ENCODE data around the gene PRKCE.
"Not testable (repeated sequence)": the region's sequence is repeated elsewhere in the genome, so short reads cannot be mapped to it uniquely, and the experiment has no call there.

Gene PRKCE

DNA sequence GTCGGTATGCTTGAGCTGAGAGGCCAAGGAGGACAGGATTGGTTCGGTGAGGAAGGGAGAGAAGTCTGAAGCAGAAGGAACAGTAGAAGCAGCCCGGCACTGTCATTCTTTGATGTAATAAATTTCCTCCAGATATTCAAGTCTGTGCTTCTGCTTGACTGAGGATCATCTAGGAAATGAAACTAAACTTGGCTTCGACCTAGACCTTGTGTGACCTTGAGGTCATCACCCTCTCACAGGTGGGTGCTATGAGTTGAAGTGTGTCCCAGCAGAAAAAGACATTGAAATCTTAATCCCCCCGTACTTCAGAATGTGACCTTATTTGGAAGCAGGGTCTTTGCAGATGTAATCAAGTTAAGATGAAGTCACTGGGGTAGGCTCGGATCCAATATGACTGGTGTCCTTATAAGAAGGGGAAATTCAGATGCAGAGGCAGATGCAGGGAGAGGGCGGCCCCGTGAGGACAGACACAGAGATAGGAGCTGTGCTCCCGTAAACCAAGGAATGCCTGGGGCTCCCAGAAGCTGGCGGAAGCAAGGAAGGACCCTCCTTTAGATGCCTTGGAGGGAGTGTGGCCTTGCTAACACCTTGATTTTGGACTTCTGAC is 49.0 kb downstream of the PRKCE start:
- no peak for DNase-seq

DNA sequence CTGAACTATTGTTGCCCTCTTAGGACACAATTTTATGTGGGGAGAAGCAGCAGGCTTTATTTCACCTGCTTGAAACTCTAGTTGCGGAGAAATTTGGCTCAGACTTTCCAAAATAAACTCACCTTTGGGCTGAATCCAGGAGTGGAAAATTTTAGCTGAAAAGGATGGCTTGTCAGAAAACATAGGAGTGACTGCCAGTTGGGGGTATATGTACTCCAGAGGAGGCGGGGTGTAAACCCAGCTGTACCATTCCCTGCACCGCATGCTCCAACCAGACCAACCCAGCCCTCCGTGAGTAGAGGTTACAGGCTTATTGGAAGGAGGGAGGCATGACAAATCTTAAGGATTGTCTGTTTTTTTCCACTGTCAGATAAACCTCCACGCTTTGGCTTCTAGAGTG is 53.8 kb downstream of the PRKCE start:
- no peak for DNase-seq

DNA sequence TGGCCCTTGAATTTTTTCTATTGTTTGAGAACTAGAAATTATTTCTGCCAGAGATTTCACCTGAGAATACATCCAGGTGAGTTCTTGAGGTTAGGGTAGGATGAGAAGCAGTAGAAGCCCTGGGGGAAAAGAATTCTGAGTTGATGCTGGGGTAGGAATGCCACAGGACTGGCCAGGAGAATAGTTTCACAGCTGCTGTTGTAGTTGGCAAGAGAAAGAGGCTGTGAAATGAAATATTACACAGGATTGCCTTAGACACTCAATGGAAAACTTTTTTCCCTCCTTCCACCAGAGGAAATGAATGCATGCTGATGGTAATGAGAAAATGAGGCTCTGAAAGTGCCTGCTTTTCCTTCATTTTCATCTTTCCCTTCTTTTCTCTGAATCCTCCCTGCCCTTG is 54.6 kb downstream of the PRKCE start:
- DNase-seq = no peak

DNA sequence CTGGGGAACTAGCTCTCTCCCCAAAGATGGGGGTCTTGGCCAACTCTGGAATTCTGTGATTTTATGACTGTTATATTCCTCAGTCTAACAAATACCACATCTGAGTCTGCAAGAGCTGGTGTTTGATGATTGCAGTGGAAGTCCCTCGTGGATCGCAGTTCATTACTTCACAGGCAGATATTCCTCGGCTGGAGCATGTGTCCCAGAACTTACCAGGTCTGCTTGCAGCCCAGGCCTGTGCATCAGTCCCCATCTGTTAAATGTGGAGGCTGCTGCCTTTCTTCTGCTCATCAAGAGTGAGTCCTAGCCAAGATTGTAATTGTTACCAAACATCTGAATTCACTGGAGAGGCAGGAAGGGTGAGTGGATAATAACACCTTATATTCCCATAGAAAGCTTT is 55.5 kb downstream of the PRKCE start:
- no peak for DNase-seq

DNA sequence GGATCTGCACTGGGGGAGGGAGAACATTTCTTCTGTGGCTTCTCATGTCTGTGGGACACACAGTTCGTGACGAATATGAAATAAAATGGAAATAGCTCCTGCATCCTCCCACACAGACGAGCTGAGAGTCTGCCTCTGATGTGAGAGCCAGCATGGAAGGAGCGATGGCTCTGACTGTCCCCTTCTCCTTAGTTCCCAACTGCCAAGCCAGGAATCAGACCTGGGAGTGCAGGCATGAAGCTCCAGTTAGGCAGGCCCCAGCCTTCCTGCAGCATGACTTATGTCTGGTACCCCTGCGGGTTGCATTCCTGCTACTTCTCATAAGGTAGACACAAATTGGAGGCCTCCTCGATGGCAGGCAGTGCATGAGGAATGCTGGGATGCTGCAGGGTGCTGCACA is 56.2 kb downstream of the PRKCE start:
- no peak for DNase-seq

DNA sequence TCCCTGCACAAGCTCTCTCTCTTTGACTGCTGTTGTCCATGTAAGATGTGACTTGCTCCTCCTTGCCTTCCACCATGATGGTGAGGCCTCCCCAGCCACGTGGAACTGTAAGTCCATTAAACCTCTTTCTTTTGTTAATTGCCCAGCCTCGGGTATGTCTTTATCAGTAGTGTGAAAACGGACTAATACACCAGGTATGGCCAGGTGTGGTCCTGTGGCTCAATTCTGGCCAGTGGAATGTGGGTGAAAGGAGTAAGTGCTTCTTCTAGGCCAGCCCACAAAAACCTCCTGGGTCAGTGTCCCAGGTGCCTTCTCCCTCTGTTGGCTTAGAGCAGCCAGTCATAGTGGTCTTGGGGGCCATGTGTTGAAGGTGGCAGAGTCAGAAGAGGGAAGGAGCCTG is 57.0 kb downstream of the PRKCE start:
- DNase-seq = no peak

DNA sequence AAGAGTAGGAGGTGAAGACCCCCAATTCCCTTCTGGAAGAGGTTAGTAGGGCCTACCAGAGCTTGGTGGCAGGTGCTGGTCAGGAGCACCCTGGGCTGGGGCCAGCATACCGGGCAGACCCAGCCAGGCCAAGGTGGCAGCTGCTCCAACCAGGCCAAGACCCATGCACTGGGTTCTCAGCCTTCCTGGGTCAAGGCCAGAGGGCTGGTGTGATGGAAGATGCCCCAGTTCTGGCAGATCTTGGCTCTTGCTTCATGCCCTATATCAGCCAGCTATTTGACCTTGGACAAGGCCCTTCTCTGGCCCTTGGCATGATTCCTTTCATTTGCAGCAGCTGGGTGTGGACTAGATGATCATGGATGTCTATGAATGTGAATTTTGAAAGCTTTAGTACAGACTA is 57.7 kb downstream of the PRKCE start:
- DNase-seq = no peak

DNA sequence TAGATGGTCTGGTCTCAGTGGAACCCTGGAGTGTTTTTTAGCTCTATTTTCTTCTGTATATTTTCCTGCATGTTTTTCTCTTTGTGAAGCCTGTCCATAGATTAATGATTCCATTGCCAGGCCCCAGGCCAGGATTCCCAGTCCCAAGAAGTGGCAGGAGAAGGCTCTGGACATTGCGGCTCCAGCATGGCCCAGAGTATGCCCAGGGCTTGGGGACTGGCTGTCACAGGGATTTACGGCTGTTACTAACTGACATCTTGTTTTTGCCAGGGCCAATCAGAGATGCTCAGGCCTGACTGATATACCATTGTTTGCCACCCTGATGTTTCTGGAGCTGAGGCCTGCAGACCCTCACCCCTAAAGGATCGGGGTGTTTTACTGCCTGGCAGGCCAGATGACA is 59.0 kb downstream of the PRKCE start:
- DNase-seq = no peak

DNA sequence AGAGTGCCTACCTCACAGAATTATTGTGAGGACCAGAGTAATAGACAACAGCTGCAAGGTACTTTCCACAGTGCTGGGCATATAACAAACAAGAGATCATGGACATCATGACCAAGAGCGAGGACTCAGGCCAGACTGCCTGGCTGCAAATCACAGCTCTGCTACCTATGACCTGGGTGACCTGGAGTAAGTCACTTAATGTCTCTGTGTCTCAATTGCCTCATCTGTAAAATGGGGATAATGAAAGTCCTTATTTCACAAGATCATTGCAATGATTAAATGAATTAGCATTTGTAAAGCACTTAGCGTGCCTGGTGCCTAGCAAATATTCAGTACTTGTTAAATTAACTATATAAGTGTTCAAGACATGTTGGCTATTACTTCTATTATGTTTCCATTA is 59.7 kb downstream of the PRKCE start:
- no peak for DNase-seq

DNA sequence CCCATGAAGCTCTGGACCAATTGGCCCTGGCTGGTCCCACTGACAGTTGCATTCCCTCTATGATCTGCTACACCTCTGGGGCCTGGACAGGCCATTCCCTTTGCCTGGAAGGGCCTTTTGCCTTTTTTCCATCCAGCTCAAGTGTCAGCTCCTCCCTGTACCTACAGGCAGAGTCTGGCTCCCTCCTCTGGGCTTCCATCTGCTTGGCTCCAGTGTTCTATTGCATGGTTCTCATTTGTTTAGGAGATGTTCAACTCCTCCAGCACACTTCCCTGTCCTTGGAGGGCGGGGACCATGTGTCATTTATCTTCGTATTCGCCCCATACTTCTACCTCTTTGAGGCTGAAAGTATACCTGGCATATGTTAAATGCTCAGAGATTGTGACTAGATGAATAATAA is 61.1 kb downstream of the PRKCE start:
- DNase-seq = no peak

DNA sequence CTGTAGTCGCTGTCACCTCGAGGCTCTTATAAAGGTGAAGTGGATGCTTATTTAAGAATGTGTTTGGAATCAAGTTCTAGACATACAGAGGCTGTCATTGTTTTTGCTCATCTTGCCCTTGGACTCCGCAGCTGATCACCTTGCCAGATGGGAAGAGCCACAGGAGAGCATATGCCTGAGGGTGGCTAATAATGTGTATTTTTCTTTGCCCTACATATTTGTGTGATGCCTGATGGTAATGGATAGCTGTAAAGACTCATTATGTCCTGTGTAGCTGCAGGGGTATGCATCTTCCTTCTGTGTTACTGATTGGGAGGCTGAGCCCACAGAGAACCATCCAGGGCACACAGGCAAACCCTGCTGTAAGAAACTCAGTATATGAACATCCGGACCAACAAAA is 61.7 kb downstream of the PRKCE start:
- DNase-seq = no peak

DNA sequence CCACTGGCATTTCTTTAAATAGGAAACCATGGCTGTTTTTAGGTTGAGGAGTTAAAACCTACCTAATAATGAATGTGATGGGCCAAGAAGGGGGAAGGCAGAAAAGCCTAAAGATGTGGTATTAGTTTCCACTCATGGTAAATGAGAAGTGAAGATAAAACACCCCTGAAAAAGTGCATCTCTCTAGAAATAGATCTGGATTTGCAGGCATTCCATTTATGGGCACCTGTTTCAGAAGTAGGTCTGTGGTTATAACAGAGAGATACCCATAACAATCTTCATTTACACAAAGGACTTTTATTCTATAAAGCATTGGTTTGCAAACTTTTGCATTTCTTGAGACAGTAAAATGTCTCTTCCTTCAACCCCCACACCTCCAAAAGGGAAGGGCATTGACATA is 62.1 kb downstream of the PRKCE start:
- no peak for DNase-seq

DNA sequence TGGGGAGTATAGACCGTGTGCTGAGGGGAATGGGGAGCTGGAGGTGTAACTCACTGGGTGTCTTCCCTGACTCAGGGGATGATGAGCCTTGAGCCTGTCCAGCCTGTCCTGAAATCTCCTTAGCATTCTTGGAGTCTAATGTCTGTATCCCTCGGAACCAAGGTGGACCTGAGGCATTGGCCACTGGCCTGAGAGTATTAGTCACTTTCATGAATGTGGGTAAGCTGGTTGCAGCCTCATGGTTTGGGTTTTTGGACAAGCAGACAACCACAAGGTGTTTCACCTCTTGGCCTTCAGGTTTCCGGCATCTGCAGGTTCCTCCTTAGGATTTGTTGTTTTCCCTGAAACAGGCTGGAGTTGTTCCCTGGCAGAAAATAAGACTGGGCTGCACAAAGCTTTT is 63.2 kb downstream of the PRKCE start:
- no peak for DNase-seq

DNA sequence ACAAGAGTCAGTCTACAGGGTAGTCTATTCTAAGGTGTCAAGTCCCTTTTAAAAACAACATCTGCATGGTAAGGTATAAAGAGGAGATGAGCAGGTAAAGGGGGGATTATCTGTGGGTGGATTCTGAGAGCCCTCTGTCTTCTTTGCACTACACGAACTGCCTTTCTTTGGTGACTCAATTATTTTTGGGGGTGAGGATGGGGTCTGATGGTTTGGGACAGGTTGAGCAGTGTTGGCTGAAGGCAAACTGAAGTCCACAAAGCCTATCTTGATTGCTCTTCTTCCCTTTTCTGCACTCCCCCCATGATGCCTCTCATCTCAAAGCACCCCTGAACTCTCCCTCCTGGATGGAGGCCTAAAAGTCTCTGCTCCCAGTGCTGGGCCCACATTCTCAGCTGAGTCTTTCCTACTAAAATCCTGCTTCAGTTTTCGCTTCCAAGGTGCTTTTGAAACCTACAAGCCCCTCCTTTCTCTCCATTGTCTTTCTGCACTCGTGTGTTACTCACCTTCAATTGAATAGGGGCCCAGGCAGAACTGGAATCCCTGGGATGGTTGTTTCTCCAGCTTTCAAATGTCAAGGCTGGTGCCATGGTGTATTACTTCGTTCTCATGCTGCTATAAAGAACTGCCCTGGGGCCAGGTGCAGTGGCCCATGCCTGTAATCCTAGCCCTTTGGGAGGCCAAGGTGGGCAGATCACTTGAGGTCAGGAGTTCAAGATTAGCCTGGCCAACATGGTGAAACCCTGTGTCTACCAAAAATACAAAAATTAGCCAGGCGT is 64.3 kb downstream of the PRKCE start:
- DNase-seq = no peak

DNA sequence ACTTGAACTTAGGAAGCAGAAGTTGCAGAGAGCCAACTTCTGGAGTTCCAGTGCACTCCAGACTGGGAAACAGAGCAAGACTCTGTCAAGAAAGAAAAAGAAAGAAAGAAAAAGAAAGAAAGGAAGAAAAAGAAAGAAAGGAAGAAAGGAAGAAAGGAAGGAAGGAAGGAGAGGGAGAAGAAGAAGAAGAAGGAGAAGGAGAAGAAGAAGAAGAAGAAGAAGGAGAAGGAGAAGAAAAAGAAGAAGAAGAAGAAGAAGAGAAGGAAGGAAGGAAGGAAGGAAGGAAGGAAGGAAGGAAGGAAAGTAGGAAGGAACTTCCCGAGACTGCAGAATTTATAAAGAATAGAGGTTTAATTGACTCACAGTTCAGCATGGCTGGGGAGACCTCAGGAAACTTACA is 65.0 kb downstream of the PRKCE start:
- DNase-seq = not testable (repeated sequence)

DNA sequence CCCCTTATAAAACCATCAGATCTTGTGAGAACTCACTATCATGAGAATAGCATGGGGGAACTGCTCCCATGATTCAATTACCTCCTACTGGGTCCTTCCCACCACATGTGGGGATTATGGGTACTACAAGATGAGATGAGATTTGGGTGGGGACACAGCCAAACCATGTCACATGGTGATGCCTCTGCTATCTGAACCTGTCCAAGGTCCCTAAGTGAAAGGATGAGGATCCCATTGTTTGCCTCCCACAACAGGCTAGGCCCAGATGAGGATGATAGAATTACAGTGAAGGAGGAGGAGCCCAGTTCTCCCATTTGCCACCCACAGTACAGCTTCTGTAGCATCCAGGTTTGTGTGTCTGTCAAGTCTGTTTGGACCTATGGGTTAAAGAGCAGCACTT is 65.4 kb downstream of the PRKCE start:
- no peak for DNase-seq

DNA sequence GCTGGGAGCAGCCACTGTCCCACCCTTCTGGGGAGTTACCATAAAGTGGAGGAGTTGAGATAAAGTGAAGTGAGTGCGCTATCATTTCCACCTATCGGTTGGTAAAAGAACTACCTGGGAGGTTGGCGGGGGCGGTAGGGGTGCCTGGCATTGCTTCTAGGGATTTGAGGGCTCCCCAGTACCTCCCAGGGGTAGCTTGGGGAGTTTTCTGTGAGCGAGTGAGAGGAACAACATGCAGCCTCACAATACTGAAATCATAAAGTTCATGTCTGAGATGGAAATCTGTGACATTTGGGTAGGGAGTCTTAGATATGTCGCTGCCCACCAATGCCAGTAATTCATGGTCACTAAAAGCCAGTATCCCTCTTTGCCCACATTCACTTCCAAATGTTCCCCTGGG is 68.7 kb downstream of the PRKCE start:
- no peak for DNase-seq

DNA sequence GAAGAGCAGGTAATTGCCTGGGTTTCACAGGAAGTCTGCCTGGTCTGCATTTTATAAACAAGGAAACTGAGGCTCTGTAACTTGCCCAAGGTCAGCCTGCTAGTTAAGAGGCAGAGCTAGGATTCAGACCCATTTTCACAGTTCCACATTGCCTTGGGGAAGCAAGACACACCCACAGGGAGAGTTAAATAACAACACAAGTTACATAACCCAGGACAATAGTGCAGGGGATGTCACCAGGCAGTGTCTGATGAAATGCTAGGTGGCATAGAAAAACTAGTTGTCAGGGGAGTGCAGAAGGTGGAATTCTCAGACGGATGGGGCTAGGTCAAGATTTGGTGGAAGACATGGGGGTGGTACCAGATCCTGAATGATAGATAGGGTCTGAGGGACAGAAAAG is 69.7 kb downstream of the PRKCE start:
- no peak for DNase-seq

DNA sequence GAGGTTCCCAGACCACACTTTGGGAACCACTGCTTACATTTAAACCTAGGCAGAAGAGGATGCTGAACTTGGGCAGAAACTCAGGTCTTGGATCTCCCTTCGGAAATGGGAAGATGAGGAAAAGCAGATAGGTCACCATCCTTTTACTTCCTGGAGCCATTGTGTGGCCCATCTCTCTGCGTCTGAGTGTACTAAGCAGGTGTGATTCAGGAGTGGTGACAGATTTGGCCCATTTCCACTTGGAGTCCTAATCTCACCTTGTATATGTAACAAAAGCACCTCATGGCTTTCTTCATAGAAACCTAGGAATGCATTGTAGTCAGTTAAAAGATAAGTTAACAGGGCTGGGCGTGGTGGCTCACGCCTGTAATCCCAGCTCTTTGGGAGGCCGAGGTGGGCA is 71.0 kb downstream of the PRKCE start:
- DNase-seq = no peak

DNA sequence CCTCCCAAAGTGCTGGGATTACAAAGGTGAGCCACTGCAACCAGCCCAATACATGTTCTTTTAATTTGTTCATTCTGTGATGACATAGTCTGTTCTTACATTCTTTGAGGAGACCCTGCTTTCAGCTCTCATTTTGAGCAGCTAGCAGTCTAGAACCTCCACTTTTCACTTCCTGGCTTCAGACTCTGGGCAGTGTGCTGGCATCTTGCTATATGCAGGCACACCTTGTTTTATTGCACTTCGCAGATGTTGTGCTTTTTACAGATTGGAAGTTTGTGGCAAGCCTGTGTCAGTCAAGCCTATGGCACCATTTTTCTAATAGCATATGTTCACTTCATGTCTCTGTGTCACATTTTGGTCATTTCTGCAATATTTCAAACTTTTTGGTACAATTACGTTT is 72.4 kb downstream of the PRKCE start:
- DNase-seq = no peak

DNA sequence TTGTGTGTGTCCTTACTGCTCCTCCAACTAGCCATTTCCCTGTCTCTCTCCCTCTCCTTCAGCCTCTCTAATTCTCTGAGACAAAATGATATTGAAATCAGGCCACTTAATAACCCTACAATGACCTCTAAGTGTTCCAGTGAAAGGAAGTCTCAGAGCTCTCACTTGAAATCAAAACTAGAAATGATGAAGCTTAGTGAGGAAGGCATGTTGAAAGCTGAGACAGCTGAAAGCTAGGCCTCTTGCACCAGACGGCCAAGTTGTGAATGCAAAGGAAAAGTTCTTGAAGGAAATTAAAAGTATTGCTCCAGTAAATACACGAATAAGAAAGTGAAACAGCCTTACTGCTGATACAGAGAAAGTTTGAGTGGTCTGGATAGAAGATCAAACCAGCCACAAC is 72.9 kb downstream of the PRKCE start:
- DNase-seq = no peak

DNA sequence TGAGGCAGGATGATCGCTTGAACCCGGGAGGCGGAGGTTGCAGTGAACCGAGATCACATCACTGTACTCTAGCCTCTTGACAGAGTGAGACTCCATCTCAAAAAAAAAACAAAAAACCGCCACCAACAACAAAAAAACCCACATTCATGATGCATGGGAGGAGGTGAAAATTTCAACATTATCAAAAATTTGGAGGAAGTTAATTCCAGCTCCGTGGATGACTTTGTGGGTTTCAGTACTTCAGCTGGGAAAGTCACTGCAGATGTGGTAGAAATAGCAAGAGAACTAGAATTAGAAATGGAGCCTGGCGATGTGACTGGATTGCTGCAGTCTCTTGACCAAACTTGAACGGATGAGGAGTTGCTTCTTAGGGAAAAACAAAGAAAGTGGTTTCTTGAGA is 74.3 kb downstream of the PRKCE start:
- no peak for DNase-seq

DNA sequence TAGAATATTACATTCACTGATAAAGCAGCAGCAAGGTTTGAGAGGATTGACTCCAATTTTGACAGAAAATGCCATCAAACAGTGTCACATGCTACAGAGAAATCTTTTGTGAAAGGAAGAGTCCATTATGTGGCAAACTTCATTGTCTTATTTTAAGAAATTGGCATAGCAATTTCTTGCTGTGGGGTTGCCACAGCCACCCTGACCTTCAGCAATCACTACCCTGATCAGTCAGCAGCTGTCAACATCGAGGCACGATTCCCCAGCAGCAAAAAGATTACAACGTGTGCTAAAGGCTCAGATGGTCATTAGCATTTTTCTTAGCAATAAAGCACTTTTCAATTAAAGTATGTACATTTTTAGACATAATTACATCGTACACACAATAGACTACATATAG is 74.7 kb downstream of the PRKCE start:
- no peak for DNase-seq

DNA sequence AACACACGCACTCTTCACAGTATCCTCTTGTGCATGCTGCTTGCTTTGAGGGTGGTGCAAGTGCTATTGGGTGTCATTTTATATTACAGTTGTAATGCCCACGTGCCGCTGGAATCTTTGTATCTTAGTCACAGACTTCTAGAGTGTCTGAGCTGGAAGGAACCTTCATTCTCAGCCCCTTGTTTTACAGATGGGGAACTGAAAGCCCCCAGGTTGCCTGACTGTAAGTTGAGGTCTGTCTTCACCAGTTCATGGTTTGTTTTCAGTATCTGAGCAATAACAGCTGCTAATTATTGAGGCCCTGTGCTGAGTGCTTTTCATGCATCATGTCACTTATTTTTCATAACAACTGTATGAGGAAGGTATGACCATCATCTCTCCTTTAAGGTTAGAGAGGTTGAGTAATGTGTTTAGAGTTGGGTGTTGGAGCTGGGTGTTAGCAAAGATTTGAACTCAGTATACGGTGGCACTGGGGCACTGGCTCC is 77.0 kb downstream of the PRKCE start:
- no peak for DNase-seq
